GM19467 (cell line): ENCODE results near the gene CDK5RAP2.

ENCODE experiments used
- ATAC-seq: cut with Tn5 transposase; IDR thresholded peaks from one replicate; pipeline ENCODE4 v1.9.1; 2021; ENCODE audit warnings: mild to moderate bottlenecking, moderate library complexity; ENCODE audit not compliant: unreplicated experiment

The CDK5RAP2 gene

DNA sequence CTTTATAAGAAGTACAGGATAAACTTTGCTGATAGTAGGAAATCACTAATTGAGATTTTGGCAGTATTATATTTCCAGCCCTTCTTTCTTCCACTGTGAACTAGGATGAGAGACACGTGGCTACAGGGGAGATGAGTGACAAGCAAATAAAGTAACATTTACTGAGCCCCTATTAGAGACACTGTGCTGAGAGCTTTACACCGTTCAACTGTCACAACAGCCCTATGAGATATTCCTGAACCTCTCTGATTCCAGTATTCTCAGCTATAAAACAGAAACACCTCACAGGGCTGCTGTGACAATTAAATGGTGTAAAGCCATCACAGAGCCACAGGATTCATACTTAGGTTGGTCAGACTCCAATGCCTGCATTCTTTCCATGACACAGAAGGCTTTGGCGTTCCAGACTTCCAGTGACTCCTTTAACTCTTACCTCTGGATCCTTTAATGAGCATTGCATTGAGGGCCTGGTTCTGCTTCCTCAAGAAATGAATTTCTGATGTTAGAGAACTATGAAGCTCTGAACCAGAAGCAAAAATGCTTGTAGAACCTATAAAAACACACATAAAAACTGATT is 169.0 kb downstream of the CDK5RAP2 start:
- no peak for ATAC-seq

DNA sequence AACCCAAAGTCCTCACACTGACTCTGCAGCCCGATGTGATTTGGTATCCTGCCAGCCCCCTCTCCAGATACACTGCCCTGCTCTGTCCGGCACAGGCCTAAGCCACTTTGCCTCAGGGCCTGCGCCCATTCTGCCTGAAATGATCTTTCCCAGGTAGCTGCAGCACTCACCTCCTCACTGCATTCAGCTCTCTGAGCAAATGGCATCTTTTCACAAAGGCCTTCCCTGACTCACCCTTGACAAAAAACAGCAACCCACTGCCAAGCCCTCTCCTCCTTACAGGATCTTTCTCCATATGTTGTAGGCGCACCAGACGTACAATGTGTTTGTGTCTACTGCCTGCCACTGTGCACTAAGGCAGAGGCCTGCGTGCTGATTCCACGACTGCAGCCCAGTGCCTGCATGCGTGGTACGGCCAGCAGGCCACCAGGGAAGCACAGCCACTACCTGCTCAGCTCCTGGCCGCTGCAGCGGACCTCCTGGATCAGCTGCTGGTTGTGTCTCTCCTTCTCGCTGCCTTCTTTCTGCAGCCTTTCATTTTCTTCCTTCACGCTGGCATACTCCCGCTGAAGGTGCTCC is 171.2 kb downstream of the CDK5RAP2 start:
- no peak for ATAC-seq

DNA sequence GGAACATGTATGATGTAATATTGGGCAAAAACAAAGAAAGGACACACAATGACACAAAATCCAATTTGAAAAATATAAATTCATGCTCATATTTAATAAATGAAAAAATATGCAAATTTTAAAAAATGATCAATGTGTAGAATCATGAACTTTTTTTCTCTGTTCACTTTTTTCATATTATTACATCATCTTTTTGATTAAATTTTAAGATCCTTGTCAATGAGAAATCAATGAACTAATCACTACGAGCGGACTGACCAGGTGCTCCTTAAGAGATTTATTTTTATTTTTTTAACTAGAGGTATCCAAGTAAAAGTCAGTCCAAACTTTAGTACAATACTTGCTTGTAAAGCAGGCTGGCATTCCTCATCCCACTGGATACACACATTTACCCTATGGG is 174.1 kb downstream of the CDK5RAP2 start:
- no peak for ATAC-seq

DNA sequence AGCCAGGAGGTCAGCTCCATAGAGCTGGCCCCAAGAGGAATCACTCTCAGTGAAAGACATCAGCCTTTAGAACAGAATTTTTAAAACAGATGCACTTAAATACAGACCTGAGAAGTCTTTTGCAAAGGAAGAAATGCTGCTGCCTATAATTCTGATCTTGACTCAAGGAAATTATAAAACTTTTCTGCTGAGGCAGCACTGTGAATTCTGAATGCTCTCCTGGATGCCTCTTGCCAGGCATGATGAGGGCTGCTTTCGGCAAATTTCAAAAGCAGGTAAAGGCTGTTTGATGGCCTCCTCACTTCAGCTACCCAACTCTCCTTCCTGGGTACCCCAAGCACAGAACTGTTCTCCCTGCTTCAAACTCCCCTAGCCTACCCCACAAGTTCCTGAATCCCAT is 174.8 kb downstream of the CDK5RAP2 start:
- no peak for ATAC-seq

- ATAC-seq: no peak
Measured at GRCh38 chr9:120403543-120403856, 176.5 kb downstream of the CDK5RAP2 start.

- no peak for ATAC-seq
Measured at GRCh38 chr9:120402741-120403542, 177.0 kb downstream of the CDK5RAP2 start.

DNA sequence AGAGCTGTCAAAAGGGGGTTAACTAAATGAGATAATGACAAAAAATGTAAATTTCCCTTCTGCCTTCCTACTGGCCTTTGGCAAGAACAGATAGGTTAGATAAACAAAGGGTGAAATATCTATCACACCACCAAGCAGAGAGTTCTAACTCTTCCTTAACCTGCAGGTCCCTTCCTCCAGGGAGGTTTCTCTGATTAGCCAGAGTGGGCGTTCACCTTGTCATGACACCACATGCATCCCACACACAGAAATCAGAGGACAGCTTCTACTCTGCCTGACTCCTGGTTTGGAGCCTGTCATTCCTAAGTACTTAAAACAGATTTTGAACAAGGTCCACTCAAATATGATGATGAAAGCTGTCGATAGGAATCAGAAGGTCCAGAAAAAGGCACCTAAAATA is 180.0 kb downstream of the CDK5RAP2 start:
- no peak for ATAC-seq

DNA sequence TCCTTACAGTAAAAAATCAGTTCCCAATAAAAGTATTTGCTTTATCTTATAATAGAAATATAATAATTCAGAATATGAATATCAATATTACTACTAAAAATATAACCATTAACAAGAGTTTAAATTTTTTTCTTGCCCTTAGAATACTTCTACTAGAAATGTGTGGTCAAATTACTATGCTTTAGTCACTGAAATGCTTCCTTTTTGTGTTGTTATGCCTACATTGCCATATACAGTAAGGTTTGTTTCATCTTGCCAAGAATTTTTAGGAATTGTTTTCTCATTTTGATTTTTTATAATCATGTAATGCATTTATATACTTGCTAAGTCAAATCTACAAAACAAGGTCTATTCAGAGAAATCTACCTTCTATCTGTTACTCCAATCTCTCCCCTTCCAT is 181.7 kb downstream of the CDK5RAP2 start:
- no peak for ATAC-seq

- no peak for ATAC-seq
Measured at GRCh38 chr9:120397453-120397852, 182.5 kb downstream of the CDK5RAP2 start.

GRCh38 chr9:120396931-120397330 is 183.0 kb downstream of the CDK5RAP2 start:
- ATAC-seq: no peak

DNA sequence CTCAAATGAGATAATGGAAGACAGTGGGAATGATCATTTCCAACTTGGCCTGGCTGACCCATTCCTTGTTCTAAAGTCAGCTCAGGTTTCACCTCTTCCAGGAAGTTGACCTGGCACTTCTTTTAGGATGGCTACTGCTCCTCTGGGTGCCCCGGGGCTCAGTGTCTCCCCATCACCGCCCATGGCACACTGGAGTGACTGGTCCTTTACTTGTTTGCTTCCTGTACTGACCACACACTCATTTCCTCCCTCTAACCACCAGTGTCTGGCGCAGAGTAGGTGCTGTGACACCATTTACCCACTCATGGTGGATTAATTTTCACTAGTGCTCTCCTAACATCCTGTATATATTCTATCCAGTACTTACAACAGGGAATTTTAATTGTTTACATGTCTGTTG is 183.5 kb downstream of the CDK5RAP2 start:
- ATAC-seq: no peak

- ATAC-seq: no peak
Measured at GRCh38 chr9:120395376-120395775, 184.6 kb downstream of the CDK5RAP2 start.

DNA sequence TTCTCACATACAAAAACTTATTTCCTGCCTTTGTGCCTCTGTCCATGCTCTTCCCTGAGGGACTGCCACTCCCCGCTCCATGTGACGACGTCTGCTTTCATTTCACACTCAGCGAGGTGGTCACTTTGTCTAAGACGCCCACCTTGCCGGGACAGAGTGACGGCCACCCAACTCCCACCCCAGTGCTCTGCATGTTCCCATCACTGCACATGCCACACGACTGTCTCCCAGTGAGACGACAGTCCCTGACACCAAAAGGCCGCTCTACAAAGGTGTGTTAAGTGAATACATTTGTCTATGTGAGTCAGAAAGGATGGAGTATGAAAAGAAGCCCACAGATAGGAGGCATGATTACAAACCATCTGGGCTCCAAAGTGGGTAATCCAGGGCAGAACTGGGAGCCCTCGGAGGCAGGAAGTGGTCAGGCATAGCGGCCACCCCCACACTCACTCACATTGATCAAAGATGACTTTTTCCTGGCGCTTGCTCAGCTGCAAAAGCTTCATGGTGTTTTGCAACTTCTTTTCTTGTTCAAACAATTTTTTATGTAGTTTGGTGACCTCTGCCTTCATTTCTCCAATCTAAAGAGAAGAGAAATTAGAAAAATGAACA is 185.8 kb downstream of the CDK5RAP2 start:
- no peak for ATAC-seq

DNA sequence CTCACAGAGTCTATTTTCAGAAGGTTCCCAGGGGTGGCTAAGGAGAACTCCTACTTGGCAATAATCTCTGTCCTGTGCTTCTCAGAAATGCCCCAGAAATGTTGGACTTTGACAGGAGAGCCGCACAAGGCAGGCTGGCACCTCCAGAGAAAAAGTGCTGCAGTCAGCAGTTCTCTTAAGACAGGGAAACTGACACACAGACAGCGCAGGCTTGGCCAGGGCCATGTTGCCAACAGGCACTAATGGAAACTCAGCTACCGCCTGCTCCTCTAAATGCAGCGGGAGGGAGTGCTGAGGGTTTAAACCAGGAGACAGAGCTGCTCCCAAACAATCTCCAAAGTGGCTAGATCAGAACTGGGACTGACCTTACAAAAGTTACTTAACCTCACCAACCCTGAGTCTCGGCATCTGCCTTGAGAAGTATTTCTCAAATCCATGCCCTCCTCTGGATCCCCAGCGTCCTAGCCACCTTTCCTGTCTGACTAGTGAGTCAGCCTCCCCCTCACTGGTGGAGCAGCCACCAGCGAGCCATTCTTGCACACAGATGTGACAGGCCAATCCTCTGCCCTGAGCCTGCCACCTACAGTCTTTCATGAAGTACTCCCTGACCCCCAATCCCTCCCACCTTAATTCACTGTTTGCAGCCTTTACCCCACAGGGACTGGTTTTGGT is 186.4 kb downstream of the CDK5RAP2 start:
- no peak for ATAC-seq

GRCh38 chr9:120392711-120393110 is 187.3 kb downstream of the CDK5RAP2 start:
- ATAC-seq: no peak

GRCh38 chr9:120392245-120392644 is 187.7 kb downstream of the CDK5RAP2 start:
- ATAC-seq: no peak

GRCh38 chr9:120391691-120392090 is 188.3 kb downstream of the CDK5RAP2 start:
- ATAC-seq: no peak

DNA sequence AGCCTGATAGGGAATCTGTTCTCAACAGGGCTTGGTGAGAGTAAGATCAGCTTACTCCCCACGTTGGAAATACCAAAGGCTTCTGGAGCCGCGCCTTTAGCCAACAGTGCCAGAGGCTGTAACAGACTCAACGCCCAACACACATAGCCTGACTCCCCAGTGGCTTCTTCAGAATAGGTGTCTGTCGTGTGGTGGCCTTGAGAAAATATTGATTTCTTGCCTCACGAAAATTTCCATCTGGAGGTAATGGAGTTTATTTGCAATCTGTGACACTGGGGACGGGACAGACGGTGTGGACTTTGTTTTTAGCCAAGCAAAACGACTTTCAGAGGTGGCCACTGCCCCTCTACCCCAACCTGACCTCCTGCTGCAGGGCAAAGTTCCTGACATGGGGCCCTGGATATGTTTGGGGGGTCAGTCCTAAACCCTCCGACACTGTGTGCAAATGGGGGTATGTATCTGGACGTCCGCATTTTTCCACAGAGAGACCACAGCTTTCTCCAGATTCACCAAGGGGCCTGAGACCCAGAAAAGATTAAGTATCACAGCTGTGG is 189.3 kb downstream of the CDK5RAP2 start:
- no peak for ATAC-seq

DNA sequence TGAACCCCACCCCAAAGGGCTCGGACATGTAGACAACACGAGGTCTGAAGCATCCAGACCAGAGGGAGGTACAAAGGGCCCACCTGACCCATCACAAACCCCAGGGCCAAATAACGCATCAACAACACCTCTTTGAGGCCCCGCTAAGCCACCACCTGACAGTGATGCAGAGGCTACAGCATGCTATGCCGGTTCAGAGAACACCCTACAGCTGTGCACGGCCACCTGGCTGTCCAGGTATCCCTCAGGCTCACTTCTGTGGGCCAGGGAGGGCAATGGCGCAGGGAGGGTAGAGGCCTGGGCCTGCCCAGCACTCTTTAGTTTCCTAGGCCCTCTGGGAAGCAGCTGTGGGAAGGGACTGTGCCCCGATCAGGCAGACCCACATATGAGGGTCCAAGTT is 190.1 kb downstream of the CDK5RAP2 start:
- ATAC-seq: no peak

DNA sequence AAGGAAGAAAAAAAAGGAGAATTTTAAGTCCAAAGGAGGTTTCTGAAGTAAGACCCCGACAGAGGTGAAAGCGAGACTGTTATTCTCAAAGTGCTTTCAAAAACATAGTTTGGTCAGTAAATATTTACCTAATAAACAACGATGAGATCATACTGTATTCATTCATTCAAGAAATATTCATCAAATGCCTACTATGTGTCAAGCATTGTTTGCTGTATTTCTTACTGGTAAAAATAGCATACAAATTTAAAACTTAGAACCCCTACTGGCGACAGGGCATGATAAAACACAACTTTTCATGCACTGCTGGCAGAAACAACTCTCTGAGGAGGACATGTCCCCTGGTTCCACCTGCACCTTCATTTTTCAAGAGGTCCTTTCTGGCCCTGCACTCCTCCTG is 190.7 kb downstream of the CDK5RAP2 start:
- no peak for ATAC-seq
